NCI-H2196 (cell line): ENCODE data around the gene INSC.

ENCODE experiments used
- DNase-seq: peaks from one replicate; lab custom pipeline; 2025; ENCODE audit not compliant: unreplicated experiment; lab: John Stamatoyannopoulos, UW

Gene INSC

DNA sequence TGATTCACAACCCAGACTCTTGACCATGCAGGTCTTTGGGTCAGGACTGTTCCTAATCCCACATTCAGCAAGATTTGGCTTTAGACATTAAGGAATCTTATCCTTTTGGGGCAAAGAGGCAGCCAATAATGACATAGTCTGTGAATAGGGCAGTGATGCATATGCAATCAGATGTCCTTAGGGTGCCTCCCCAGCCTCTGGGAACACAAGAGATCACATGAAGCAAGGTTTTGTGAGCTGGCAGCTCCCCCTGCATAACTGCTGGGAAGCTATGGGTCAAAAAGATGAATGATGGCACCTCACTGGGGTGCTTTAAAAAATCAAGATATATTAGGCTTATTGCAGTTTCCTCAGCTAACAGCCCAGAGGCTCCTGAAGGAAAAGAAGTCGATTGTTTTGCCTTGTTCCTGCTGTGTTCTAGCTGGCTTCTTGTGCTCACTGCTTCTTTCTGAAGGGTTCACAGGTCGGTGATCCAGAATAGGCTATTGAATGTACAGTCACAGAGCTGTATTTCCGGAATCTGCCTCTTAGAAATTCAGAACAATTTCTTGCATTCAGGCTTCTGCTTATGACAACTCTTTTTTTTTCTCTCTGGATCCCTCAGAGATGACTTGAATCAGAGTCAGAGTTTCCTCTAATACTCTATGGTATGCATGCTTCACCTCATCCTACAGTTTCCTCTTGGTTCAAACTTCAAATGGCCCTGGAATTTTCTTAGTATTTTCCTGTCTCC lies 31.7 kb downstream of the INSC start:
- DNase-seq: no peak

GRCh38 chr11:15148169-15148568 lies 33.4 kb downstream of the INSC start:
- no peak for DNase-seq

DNA sequence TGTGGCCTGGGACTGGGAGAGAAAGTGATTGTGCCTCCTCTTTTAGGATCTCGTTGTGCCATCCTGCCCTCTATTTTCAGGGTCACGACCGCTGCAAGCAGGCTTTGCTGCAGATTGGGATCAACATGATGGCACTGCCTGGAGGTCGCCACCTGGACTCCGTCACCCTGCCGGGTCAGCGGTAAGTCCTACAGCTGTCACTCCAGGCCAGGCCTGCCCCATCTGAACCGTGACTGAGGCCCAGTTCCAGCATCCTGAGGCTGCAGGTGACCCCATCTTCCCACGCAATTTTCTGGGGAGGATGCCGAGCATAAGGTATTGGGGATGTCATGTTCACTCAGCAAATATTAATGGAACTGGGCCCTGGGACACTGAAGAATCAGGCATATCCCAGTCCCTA lies 34.3 kb downstream of the INSC start:
- DNase-seq: no peak

DNA sequence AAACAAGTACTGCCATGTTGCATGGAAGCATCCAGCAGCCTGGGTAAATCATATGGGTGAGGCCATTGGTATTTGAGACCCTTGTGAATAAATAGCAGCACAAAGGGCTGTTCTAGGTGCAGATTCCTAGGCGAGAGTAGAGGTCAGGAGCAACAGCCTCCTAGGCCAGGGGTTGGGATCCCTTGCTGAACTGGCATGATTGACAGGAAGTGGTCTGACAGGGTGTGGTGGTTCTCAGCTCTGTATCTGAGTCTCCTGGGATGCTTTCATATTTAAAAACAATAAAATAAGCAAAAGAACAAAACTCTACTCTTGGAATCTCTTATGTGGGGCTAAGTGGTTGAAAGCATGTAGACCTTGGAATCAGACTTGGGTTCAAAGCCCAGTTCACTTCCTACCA lies 35.8 kb downstream of the INSC start:
- no peak for DNase-seq

GRCh38 chr11:15153231-15153630 lies 38.5 kb downstream of the INSC start:
- DNase-seq: no peak

GRCh38 chr11:15157181-15157580 lies 42.5 kb downstream of the INSC start:
- DNase-seq: no peak

- no peak for DNase-seq
These were observed 42.9 kb downstream of the INSC start for GRCh38 chr11:15157606-15158137.

DNA sequence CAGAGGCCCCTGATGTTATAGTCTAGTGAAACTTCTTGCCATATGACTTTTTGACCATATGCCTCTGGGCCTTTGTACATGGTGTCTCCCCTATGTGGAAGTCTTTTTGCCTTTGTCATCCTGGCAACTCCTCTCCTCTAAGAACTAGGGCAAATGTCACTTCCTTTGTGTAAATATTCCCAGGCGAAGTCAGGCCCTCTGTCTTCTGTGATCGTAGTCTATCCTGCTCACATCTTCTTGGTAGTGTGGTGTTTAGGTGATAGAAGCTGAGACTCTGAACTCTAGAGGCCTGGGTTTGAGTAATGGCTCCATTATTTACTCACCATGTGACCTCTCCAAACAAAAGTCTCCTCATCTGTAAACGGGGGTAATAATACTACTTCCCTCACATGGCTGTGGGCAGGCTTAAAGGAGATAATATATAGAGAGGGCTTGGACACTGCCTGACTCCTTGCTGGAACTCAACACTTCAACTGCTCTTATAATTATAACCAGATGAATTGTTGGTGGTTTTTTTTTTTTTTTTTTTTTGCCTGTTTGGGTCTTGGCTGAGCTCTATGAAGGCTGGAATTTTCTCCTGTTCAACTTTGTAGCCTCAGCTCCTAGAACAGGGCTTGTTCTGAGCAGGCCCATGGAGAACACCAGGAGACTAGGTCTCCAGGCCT lies 43.8 kb downstream of the INSC start:
- DNase-seq: no peak

DNA sequence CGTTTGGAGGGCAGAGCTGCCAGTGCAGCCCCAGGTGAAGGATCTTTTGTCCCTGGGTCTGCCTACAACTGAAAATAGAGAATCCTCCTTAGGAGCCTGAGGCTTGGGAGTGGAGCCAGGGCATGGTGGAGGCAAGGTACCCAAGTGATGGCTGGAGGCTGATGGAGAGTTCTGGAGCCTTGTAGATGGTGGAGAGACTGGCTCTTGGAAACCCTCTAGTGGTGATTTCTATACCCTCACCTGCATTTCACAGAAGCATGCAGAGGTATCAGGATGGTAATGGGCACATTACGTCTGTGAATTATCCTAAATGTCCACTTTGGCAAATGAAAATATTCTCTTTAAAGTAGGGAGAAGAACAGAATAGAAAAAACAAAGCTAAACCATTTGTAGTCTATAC lies 44.4 kb downstream of the INSC start:
- no peak for DNase-seq

DNA sequence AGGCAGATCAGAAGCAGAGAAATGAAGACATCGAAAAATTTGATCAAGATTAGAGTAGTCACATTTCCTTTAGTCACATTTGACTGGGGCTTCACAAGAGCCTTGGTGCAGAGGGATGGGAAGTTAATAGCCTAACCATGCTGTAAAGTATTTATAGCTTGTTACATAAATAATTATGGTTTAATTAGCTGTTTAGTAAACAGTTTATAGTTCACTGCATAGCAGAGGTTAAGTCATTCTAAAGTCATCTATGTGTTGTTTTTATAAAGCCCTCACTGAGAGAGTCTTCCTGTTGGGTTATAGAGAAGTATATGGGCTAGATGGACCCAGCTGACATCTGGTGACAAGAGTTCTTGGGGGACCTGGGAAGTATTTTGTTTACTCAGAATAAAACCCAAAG lies 47.1 kb downstream of the INSC start:
- no peak for DNase-seq

GRCh38 chr11:15163136-15163535 lies 48.4 kb downstream of the INSC start:
- no peak for DNase-seq

DNA sequence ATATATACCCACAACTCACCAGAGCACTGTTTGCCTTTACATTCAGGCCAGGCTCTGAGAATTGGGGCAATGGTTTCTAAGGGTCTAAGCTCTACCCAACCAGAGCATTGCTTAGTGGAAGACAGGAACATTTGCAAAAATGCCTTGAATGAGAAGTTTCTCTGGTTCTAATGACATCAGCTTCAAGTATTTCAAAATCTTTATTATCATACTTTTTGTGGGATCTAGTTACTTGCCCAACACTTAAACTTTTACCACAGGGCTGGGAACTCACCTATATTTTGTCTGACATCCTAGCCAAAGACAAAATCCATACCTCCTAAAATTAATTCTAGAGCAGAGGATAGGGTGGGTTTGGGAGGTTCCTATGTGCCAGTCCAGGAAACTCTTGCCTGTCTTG lies 51.5 kb downstream of the INSC start:
- no peak for DNase-seq

DNA sequence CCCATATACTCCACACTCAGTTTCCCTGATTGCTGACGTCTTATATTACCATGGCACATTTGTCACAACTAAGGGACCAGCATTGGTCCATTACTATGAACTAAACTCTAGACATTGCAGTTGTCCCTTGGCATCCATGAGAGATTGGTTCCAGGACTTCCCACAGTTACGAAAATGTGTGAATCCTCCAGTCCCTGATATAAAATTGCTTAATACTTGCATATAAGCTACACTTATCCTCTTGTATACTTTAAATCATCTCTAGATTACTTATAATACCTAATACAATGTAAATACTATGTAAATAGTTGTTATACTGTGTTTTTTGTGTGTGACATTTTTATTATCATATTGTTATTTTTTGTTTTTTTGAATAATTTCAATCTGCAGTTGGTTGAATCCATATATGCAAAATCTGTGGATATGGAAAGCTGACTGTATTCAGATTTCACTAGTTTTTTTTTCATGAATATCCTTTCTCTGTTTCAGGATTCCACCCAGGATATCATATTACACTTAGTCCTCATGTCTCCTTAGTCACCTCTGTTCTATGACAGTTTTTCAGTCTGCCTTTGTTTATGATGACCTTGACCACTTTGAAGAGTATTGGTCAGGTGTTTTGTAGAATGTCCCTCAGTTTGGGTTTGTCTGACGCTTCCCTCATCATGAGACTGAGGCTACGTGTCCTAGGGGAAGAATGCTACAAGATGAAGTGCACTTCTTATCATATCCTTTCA lies 55.3 kb downstream of the INSC start:
- DNase-seq: no peak

GRCh38 chr11:15170698-15171097 lies 56.0 kb downstream of the INSC start:
- no peak for DNase-seq

DNA sequence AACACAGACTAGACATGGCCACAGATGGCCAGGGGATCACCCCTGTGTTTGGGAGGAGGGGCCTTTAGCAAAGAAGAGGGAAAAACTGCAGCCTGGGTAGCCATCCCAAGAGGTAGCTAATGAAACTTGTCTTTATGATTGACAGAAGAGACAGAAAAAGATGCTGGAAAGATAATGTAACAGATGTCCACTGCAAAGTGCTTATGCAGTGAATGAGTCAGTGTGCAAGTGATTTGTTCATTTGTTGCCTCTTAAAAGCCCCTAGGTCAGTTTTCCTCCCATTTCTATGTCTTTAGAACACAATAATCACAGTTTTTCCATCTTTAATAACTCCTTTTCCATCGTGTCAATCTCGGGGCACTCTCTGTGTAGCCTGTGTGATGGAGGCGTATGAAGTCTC lies 57.2 kb downstream of the INSC start:
- no peak for DNase-seq

DNA sequence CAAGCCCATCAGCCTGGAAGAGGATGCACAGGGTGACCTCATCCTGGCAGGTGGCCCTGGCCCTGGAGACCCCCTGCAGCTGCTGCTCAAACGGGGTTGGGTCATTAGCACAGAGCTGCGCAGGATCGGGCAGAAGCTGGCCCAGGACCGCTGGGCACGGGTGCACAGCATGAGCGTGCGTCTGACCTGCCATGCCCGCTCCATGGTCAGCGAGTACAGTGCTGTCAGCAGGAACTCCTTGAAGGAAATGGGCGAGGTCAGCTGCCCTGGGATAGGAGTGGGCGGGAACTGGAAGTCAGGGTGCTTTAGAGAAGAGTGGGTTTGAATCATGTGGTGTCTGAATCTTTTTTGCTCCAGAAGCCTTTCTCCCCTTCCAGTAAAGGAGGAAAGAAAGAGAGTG lies 61.1 kb downstream of the INSC start:
- no peak for DNase-seq

DNA sequence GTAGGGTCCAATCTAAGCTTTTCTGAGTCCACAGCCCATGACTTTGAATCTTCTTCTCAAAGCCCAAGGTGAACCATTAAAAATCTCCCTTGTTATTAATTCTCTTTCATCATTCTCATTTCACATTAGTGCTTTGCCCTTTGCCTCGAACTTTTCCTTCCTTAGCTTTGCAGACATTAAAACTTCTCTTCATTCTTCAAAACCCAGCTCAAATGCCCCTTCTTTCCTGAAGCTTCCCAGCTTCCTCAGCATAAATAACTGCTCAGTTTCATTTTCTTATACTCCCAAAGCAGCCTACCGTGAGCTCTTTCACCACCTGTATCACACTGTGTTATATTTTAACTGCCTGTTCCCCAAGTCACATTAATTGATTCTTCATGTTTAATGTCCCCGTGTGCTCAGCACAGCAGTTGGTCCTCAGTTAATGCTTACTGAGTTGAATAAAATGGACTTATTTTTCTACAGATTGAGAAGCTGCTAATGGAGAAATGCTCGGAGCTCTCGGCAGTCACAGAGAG lies 62.0 kb downstream of the INSC start:
- no peak for DNase-seq

- no peak for DNase-seq
These were observed 62.8 kb downstream of the INSC start for GRCh38 chr11:15177491-15177890.

- no peak for DNase-seq
These were observed 63.5 kb downstream of the INSC start for GRCh38 chr11:15178214-15178613.

DNA sequence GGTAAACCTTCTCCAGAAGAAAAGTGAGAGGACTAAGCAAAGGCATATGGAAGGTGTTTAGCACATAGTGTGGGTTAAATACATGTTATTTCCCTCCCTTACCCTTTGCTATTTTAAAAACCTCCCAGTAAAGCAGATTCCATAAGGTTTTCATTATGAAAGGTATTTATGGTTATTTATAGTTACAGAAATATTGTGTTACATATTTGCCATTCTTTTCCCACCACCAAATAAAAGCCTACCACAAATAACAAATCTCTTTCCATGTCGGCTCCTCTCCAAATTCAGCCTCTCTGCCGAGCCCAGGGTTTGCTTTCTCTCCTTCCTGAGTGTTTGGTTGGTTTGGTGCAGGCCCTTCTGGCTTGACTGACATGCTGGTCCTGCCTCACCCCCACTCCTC lies 64.4 kb downstream of the INSC start:
- DNase-seq: no peak

DNA sequence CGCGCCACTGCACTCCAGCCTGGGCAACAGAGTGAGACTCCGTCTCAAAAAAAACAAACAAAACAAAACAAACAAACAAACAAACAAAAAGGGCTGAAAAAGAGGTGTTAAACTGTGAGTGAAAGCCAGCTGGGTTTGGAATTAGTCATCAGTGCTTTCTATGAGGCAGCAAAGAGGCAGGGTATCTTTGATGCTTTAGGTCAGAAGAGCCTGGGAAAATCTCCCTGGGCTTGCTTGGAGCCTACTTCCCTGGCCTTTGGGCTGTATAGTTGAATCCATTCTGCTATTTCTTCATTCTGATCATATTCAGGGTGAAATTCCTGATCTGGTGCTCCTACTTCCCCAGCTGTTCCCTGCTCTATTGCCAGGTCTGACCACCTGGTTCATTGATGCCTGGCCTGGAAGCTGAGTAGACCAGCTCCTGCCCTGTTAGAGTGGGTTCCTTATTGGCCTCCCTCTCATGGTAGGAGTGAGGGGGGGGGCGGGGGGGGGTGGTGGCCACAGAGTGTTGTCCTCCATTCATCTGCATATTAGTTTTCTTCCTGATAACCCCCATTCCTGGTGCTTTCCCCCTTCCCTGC lies 65.6 kb downstream of the INSC start:
- no peak for DNase-seq
